HCT116 (cell line): ENCODE measurements around the gene PRMT5. TPM values are rescaled to one million over a fixed set of nuclear protein-coding genes. Genes with fewer than 3 reads are reported as not detected.

ENCODE experiments used
- total RNA-seq: library from RNA; stranded (reverse); gene quantifications from one replicate; pipeline ENCODE4 v1.2.1, GENCODE V29; 2021; ENCODE audit not compliant: unreplicated experiment

PRMT5 gene
- total RNA-seq, 1 experiment from 2014 or later, result 186 TPM

Other genes with a start within 250 kb of the PRMT5 start
- gene OXA1L, start 162.7 kb downstream of the PRMT5 start, total RNA-seq, result 146 TPM
- gene SLC7A7, start 113.9 kb downstream of the PRMT5 start, total RNA-seq, result 0.27 TPM
- 134 TPM for gene MRPL52, start 99.5 kb downstream of the PRMT5 start, total RNA-seq
- 17.8 TPM for gene MMP14, start 92.8 kb downstream of the PRMT5 start, total RNA-seq
- gene LRP10, start 57.6 kb downstream of the PRMT5 start, total RNA-seq, result 42.7 TPM
- 0.47 TPM for gene REM2, start 46.2 kb downstream of the PRMT5 start, total RNA-seq
- gene RBM23, start 10.2 kb downstream of the PRMT5 start, total RNA-seq, result 67.2 TPM
- gene HAUS4, start 27.7 kb upstream of the PRMT5 start, total RNA-seq, result 48.7 TPM
- gene AJUBA, start 53.2 kb upstream of the PRMT5 start, total RNA-seq, result 39.7 TPM
- gene C14orf93, start 80.8 kb upstream of the PRMT5 start, total RNA-seq, result 13.7 TPM
- gene PSMB5, start 105.5 kb upstream of the PRMT5 start, total RNA-seq, result 212 TPM
- not detected for gene PSMB11, start 112.8 kb upstream of the PRMT5 start, total RNA-seq
- 19.3 TPM for gene CDH24, start 128.1 kb upstream of the PRMT5 start, total RNA-seq
- gene ACIN1, start 165.8 kb upstream of the PRMT5 start, total RNA-seq, result 179 TPM
- gene C14orf119, start 166.1 kb upstream of the PRMT5 start, total RNA-seq, result 46.8 TPM
- not detected for gene CIROP, start 175.6 kb upstream of the PRMT5 start, total RNA-seq
- not detected for gene CEBPE, start 189.9 kb upstream of the PRMT5 start, total RNA-seq